ENCODE results near the gene BMPR1A.

BMPR1A gene

GRCh38 chr10:86956848-86957448, 200.5 kb downstream of the BMPR1A start:
- no peak for DNase-seq (ENCODE audit: low spot score)

DNA sequence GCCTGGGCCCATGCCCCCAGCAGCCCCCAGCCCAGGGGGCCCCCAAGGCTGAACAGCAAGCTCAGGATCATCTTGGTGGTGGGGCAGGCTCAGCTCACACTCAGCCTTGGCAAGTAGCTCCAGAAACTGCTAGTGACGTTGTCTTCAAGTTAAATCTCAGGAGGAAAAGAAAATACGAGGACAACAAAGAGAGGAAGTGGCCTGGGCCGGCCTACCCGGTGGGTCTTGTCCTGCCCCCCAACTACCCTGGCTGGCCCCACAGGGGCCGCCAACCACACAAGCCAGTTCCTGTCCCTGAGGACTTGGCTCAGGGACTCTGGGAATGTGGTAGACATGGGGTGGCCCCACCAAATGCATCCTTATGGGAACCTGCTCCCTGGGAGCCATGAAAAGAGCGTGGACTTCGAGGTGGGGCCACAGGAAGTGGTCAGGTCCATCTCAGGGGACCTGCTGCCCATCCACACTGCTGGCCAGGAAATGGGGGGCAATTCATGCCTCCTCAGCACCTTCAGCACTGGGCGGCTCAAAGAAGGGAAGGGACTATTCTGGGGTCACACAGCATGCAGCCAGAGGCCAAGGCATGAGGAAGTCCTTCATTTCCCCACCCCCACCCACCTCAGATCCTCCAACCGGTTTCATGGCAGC, 201.2 kb downstream of the BMPR1A start, which contains the start of gene MMRN2:
Gene MMRN2 (minus strand): TSS at position 145 of the 645 bp plus-strand sequence. CDS start 74 bp downstream, at position 71.
- no peak for DNase-seq (ENCODE audit: low spot score)

- peak; percentile 54 for DNase-seq (ENCODE audit: low spot score)
Measured at GRCh38 chr10:86958116-86958900, 201.9 kb downstream of the BMPR1A start, which contains the start of gene SNCG. TSS of gene SNCG (plus strand) at chr10:86958599. CDS start at chr10:86958698, 99 bp downstream.

GRCh38 chr10:86958901-86959736, 202.7 kb downstream of the BMPR1A start:
- DNase-seq (ENCODE audit: low spot score): peak; percentile 57

GRCh38 chr10:86959737-86960002, 203.3 kb downstream of the BMPR1A start:
- peak; percentile 46 for DNase-seq (ENCODE audit: low spot score)

DNA sequence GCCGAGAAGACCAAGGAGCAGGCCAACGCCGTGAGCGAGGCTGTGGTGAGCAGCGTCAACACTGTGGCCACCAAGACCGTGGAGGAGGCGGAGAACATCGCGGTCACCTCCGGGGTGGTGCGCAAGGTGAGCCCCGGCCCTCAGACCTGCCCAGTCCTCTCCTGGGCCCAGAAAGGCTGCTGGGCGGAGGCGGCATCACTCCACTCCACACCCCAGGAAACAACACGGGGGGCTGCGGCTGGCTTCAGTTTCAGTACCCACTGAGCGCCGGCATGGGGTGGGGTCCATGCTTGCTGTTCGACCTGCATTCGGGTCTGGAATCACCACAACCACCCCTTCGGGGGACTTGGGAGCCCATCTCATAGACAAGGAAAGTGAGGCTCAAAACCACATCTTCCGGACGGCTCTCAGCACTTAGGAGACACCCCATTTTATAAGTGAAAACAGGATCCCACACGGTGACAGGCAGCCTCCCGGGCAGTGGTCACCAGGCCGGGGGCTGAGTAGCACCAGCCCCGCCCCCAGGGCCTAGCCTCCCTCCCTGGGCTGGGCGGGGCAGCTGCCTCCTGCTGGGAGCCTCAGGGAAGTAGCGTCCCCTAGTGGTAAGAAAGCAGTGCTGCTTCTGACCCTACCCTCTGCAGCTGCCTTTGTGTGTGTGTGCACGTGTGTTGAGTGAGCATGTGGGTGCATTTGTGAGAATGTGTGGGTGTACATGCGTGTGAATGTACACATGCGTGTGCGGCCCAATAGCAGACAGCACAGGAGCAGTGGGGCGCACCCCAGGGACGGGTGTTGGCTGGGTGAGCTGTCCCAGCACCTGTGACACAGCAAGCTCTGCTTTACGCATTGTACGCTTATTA, 203.8 kb downstream of the BMPR1A start:
- peak; percentile 71 for DNase-seq (ENCODE audit: low spot score)

- DNase-seq (ENCODE audit: low spot score): no peak
Measured at GRCh38 chr10:86960863-86961434, 204.5 kb downstream of the BMPR1A start.

GRCh38 chr10:86961481-86962091, 205.2 kb downstream of the BMPR1A start:
- DNase-seq (ENCODE audit: low spot score): peak; percentile 46

DNA sequence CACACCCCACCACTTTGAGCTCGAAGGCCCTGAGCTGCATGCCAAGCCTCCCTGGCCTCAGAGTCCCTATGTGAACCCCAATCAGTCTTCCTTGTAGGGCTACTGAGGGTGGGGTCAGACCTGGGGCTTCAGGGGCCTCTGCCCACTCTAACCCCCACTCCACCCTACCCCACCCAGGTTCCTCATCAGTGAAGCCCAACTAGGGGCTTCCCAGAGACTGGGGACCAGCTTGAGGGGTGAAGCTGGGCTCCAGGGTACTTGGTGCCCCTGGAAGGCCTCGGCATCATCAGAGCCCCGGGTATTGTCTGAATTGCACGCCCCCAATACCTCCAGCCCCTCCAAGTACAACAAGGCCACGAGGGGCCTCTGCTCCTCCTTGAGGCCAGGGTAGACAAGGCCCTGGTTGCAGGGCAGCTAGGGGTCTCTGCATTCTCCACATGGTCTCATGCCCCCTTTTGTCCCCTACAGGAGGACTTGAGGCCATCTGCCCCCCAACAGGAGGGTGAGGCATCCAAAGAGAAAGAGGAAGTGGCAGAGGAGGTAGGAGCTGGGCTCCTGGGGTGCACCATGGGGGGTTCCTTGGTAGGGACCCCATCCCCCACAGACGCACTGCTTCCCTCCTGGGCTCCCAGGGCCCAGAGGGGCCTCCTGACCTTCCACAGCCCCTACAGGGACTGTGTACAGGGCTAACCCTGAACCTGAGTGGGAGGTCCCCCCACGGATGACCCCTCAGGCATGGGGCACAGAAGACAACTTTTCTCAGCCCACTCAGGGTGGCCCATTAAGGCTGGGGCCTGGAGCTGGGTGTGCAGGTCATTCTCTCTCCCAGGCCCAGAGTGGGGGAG, 205.9 kb downstream of the BMPR1A start:
- no peak for DNase-seq (ENCODE audit: low spot score)

DNA sequence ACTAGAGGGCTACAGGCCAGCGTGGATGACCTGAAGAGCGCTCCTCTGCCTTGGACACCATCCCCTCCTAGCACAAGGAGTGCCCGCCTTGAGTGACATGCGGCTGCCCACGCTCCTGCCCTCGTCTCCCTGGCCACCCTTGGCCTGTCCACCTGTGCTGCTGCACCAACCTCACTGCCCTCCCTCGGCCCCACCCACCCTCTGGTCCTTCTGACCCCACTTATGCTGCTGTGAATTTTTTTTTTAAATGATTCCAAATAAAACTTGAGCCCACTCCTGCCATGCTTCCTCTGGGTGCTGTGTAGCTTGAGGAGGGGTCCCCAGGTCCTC, 206.5 kb downstream of the BMPR1A start:
- no peak for DNase-seq (ENCODE audit: low spot score)

- DNase-seq (ENCODE audit: low spot score): no peak
Measured at GRCh38 chr10:86963341-86963919, 207.0 kb downstream of the BMPR1A start.

DNA sequence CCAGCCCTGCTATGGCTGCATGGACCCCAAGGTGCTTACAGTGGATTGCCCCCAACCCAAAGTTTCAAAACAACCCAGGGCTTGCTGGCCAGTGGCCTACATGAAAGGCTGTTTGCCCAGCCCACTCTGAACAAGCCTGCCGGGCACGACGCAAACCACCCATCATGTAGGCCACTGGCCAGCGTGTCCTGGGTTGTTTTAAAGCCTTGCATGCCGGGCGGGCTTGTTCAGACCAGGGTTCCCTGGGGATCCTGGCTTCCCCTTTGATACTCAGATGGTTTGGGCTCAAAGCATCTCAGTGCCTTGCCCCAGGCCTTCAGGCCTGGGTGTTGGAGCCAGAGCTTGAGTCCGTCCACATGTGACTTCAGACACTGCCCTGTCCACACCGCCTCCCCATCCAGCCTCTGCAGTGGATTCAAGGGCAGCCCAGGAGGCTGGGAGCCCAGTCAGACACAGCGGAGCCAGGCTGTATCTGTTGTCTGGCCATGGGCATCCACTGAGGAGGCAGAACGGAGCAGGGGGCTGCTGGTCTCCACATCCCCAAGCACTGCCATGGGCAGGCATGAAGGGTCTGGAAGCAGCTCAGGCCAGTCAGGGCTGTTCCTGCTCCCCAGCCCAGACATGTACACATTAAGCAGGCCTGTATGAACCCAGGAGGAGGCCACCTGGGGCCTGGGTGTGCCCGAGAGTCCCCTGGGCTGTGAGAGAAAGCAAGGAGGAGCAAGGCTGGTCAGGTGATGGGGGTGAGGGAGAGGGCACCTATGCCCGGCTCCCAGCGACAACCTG, 207.8 kb downstream of the BMPR1A start:
- DNase-seq (ENCODE audit: low spot score): no peak

DNA sequence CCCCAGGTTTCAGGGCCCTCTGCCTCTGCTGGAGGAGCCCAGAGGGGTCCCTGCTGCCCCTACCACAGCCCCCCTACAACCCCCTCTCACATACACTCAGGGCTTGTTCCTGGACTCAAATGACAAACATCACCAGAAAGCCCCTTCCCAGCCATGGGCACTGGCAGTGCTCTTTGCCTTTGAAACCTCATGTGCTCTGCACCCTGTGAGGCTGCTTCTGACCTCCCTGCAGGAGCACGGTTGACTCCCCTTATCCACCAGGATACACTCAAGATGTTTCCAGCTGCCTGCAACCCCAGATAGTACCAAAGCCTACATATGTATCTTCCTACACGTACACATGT, 208.4 kb downstream of the BMPR1A start:
- no peak for DNase-seq (ENCODE audit: low spot score)

GRCh38 chr10:86965986-86966654, 209.7 kb downstream of the BMPR1A start:
- no peak for DNase-seq (ENCODE audit: low spot score)

DNA sequence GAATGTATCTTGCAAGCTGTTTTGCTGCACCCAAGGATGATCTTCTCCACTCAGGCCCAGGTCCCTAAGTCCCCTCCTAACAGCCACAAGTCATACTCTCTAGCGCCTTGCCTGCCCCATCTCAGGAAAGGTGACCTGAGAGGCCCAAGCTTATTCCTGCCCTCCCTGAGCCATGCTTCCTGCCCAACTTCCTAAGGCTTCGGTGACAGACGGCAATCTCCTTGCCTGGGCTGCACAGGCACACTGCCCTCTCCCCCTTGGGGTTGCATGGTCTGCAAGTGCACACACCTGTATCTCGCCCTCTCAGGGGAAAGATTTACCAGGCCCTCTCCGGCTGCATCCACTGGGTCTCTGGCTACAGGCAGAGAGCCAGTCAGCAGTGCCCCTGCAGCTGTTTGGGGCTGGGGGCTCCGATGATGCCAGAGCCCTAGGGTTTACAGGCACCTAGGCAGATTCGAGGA, 211.1 kb downstream of the BMPR1A start:
- DNase-seq (ENCODE audit: low spot score): no peak

DNA sequence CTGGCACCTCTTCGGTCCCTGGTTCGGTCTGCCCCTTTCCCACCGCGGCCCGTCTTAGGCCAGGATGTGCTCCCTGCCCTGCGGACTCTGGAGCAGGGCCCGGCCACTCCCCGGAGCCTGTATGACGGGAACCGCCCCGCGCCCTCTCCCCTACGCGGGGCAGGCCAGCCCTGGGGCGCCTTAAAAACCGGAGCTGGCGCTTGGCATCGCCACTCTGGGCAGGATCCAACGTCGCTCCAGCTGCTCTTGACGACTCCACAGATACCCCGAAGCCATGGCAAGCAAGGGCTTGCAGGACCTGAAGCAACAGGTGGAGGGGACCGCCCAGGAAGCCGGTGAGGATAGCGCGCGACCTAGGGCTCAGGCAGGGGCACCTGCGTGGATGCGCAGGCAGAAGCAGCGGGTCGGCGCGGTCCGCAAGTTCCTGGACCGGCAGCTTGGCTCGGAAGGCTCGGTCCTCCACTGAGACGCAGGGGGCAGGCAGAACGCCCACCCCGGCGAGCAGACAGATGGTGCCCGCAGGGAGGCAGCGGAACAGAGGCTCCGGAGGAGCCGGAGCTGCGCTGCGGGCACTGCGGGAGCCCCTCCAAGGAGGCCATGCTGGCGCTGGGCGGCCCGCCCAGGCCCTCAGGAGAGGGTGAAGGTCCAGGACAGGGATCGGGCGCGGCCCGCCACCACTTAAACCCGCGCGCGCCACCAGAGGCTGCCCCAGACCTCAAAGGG, 212.0 kb downstream of the BMPR1A start, which contains the start of gene ADIRF:
Gene ADIRF (plus strand): TSS at position 212 of the 723 bp plus-strand sequence. CDS start 63 bp downstream, at position 275.
- peak; percentile 46 for DNase-seq (ENCODE audit: low spot score)

GRCh38 chr10:86968994-86969355, 212.6 kb downstream of the BMPR1A start:
- no peak for DNase-seq (ENCODE audit: low spot score)

Data from ecto neural progenitor cell (in vitro differentiated cells).